ENCODE data around the gene FBXL17.

The FBXL17 gene

DNA sequence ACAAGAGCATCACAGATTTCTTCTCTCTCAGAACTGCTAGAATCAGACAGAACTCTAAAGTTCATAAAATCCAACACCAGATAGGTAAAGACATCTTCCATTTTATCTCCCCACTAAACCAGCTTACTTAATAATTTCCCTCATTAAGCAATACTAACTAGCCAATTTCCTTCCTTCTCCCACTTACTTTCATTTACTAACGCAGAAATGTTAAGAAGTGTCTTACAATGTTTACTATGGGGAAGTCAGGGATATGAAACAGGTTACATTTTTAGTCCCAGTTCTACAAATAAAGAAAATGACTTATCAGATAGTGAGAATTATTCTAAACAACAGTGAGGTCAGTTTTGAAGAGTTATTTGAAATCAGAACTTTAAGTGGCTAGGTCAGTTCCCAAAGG is 236.5 kb downstream of the FBXL17 start:
- DNase-seq = no peak

DNA sequence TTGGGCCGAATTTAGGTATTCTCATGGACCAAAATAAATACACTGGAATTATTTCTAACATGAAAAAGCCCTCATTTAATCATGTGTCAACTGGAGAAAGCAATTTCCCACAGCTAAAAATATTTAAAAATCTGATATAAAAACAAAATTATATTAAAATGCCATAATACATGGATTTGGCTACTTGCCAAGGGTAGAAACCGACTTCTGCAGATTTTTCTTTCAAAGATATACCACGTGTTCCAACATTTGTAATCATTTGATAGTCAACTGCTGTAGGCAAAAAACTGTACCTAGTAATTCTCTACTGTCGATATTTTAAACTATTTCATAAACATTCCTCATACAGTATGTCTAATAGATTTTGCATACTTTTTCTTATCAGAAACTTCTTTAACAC is 237.6 kb downstream of the FBXL17 start:
- no peak for DNase-seq

DNA sequence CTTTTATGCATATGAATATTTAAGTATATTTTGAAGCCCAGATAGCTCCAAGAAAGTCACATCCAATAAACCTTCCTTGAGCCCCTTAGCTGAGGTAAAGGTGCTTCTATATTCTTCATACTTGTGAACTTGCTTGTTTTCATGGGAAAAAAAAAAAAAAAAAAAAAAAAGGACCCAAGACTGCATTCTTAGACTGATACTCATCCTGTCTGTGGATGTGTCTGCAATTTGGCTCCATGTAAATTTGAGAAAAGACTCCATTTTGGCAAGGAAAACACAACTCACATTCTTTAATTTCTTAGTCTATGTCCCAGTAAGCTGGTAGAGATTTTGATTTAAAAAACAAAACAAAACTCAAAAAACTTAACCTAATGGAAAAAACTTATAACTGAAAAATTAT is 238.3 kb downstream of the FBXL17 start:
- DNase-seq = no peak

DNA sequence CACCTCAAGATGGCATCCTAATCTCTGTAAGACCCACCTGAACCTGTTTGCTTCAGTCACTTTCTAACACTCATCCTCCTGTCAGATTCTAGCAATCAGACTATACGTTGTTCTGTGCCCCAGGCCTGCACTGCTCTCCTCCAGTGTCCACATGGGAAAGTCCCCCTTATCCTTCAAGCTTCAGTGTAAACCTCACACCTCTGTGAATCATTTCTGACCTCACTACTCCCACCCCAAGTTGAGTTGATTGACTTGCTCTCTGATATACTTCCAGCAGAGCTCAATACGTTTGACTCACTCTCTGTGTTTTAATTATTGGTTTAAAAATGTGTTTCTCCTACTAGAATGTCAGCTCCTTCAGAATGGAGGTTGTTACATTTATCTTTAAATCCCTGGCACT is 240.2 kb downstream of the FBXL17 start:
- peak; percentile 1 for DNase-seq

DNA sequence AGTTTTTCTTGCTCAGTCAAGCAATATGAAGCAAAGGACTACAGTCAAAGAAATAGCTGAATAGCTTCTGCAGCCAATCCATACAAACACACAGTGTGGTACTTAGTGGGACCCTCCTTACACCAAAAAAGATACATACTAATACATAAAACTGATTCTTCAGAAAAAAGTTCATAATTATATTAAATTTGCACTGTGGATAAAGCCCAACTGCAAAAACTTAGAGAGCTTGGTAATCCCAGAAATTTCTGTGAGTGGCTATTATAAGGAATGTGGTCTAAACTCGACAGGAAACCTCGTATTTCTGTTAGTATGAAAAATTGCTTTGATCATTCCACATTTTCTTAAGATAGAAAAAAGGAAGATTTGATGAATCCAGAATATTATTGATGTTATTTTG is 245.4 kb downstream of the FBXL17 start:
- no peak for DNase-seq

DNA sequence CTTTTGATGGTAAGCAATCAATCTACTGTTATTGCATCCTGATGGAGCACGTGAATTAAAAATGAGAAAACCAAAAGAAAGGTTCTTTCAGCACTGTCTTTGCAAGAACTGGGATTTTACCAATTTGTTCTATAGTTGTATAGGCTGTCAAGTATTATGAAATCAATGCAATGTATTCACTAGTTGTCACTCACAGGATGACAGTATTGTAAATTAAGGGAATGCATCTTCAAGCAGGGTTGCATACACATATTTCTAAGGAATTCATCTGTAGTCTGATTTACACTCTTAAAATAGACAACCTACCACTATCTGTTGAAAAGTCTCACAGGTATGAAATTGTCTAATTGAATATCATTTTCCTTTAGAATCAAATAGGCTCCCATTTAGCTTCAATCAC is 252.8 kb downstream of the FBXL17 start:
- DNase-seq = no peak

DNA sequence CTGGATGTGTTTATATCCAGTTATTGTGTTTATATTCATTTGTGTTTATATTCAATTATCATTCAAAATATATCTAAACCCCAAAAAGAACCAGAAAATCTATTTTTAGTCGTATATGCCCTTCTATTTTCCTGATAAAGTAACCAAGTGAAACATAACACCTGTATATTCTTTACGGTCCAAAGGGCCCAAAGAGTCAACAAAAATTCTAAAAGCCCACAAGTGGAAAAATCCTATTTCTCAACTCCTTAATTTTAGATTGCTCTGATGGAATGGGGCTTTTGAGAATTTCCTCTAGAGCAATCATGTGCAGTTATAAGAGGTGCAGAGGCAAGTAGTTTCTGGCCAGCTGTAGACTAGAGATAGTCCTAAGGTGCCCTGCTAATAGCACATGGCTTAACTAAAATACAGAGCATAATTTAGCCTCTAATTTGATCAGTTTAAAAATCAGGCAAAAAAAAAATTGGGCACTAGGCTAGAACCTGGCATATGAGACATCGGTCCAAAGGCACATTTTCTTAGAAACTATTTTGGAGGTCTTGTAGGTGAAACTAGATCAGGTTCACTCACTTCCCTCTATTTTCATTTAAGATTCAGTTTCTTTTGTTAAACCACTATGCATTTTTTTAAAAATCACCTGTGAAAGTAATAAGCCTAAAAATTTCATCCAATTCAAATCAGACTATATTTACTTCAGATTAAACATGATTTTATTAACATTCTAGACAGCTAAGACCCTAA is 256.0 kb downstream of the FBXL17 start:
- DNase-seq = no peak

DNA sequence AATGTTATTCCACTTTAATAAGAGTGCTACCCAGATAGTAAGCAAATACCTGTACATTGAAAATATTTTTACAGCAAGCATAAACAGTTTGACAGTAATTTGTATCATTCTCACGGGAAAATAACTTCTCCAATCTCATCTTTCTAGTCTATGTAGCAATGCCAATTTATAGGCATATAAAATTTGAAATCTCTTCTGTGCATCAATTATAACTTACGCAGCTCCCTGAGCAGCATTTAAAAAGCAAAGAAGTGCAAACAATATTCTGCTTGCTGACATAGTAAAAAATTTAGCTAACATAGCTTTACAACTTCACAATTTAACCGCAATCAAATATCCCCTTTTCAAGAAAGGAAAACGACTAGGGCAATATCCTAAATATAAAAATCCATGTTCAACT is 257.3 kb downstream of the FBXL17 start:
- DNase-seq = no peak

DNA sequence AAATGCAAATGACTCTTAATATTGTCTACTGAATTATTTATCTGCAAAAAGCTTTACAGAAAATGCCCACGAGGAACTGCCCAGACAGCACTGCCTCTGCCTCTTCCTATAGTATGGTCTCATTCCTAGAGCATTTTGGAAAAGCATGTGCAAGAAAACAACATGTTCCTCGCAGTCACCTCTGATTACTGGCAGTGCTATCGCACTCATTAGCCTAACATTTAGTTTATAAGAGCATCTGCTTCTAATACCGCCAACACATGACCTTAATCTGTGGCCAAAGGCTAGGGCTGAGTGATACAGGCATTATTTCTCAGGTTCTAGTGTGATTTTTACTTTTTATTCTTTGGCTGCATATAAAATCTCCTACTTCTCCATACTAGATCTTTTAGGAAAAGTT is 259.2 kb downstream of the FBXL17 start:
- DNase-seq = no peak

DNA sequence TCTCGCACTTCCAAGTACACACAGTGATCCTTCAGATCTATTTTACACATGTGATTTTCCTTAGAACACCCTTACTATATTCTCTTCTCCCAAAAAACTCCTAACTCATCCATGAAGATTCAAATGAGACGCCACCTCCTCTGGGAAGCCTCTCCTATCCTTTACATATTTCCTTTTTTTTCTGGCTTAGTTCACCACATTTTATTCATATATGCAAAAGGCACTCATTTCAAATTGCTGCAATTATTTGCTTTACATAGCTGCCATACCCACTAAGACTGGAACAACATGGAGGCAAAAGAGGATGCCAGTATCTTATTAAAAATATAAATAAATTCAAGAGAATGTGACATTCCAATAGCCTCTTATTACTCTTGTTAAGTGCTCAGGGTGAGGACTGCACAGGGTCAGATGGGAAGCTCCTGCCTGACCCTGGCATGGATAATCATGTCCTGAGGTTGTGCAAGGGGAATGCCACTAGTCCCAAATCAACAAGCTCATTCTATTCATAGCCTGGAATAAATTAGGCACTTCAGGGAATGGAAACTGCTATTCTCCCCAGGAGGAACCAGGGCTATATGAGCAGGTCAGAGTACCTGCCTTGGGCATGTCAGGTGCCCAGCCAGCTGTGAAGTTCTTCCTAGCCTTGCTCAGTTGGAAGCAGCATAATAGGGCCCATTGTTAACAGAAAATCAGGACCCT is 262.9 kb downstream of the FBXL17 start:
- no peak for DNase-seq

DNA sequence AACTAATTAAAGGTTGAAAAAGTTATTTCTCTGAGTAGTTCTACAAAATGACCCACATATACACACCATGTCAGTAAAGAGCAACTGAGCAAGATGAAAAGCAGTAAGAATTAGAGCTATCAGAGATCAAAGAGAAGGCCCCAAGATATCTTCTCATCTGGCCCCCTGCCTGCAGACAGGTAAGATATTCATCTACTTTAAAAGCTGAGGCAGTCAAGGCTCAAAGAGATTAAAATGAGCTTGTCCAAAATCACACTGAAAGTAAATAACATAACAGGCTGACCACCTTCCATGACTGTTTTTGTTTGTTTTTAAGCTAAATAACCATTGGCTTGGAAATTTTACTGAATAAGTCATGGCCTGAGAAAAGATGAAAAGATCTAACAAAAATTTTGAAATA is 266.2 kb downstream of the FBXL17 start:
- DNase-seq = no peak

DNA sequence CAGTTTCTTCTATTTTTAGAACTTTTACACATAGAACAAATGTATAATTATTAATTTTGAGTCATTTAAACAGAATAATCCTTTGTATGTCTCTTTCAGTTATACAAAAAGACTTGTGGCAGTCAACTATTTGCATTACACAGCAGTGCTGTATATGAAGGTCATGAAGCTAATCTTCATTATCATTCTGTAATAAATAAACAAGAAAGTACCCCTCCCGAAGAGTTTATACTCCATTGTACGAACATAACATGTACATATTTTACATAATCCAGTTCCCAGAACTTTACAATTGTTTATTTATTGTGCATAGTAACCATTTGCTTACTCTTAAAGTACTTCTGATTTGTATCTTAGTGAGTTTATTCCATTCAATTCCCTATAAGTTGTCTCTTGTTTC is 267.9 kb downstream of the FBXL17 start:
- no peak for DNase-seq

DNA sequence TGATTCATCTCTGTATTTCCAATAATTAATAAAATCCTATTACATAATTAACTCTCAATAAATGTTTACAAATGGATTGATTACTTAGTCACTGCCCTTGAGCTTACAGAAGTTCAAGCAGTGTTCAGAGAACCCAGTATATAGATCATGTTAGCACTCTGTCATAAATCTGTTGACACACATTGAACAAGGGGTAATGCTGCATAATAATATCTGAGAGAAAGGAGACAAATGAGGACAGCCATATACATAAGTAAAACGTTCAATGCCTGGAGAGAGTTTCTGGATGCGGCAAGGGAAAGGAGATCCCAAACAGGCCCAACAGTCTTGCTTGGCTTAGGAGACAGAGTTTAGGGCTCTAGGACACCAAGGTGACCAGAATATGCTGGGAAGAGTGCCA is 270.2 kb downstream of the FBXL17 start:
- no peak for DNase-seq

DNA sequence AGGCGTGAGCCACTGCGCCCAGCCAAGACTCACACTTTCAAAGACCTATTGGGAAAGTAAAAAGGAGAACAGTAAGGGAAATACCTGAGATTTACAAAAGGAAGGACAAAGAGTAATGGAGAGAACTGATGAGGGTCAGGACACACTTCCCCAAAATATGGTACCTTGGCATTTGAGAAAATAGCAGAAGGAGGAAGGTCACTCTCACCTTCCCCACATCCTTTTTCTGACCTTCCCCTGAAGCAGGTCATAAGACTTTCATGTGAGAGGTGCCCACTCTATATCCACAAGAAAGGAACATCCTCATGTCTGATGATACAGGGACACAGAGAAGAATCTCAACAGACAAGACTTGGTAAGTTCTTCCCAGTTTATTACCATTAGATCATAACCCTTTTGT is 272.8 kb downstream of the FBXL17 start:
- no peak for DNase-seq

DNA sequence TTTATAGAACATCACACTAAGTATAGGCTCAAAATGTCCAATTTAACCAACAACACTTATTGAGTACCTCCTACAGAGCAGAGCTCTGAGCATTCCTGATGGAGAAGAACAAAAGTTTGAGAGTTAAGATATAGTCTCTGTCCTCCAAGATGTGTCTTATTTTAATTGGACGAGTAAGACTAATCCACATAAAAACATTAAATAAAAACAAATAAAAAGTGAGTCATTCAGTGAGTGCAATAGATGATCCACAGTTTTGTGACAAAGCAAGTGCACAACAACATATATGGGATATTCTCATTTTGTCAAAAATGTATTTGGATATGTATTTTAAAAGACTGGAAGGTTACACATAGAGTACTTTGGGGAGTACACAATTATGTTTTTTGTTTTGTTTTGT is 277.4 kb downstream of the FBXL17 start:
- DNase-seq = no peak

DNA sequence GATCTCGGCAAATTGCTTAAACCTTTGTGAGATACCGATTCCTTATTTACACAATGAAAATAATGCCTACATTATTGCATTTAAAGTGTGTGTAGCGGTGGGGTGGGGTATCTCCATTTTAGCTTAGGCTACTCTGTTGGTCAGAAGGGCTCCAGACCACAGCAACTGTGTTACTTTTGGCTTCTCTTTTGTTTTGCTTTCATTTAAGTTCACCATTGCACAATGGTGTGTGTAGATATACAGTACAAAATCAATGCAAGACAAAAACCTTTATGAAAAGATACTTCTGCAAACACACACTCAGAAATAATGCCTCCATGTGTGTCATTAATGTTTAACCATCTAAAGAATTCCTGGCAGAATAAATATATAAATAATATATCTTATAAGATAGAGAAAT is 279.4 kb downstream of the FBXL17 start:
- DNase-seq = no peak

DNA sequence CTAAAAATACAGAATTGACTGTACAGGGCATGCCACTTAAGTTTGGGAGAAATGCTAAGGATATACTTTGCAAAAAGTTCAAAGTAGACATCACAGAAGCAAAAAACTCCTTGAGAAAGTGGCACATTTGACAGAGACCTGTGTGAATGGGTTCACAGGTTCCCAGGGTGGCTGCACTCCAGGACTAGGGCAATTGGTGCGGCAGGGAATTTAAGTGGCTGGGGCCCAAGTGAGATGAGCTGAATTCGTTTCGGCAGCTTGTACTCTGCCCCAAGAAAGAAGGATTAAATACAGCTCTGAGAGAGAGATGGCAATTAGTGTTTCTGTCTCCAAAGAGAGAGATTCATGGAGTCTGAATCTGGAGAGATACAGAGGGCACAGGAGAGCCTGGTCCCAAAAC is 280.1 kb downstream of the FBXL17 start:
- DNase-seq = no peak

DNA sequence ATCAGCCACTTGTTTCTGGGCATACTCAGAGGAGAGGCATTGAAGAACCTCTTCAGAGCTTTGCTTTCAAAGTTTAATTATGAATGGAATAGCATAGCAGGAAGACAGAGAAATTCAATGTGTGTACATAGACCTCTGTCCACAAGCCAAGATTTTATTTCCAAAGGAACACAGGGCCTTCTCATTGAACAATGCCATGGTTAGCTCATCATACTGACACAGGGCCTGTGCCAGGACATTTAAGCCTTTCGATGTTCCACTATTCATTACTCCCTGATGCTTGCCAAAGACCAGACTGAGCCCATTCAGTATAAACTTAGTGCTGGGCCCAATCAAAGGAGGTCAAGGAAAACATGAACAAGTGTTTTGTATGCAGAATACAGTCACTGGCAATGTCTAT is 280.8 kb downstream of the FBXL17 start:
- no peak for DNase-seq

DNA sequence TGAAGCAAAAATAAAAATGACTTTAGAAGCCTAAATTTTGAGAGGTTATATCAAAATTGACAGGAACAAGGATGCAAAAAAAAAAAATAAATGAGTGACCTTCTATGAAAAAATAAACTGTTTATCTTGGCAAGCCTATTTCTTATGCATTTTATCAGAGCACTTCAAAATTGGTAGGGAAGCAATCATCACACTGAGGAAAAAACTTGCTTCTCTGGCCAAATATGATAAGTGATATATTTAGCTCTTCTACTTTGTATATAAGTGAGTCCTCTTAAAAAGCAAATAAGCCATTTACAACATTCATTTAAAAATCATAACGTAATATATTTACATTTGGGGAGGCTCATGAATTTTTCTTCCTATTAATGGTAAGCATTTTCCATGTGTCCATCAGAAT is 287.1 kb downstream of the FBXL17 start:
- DNase-seq = no peak

DNA sequence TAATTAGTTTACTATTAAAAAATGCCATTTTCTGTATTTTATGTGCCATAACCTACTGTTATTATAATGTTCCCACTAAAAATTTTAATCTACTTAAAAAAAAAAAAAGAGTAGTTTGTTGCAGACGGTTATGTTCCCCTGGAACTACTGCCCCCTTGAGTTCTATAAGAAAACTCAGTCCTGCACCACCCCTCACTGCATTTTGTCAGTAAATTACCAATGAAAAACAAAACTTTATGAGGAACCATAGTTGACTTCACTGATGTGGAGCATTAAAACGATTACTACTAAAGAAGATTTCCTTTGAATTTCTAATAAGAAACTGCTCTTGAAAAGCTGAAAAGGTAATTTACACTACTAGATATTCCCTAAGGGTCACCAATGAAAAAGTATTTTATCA is 288.7 kb downstream of the FBXL17 start:
- DNase-seq = no peak

DNA sequence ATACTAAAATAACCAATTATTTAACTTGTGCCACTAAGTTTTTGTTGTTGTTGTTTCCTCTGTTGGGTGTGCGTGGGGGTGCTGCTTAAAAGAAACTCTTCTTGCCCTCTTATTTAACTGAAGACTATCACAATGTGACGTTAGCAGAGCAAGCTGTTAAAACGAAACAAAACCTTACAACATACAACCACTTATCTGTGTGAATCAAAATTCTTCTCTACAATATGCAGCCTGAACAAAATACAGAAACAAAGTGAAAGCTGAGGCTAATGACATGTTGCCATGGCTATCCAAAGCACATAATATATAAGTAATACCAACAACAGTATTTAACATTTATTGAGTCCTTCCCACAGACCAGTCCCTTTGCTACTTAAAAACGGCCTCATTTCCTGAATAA is 291.0 kb downstream of the FBXL17 start:
- no peak for DNase-seq

DNA sequence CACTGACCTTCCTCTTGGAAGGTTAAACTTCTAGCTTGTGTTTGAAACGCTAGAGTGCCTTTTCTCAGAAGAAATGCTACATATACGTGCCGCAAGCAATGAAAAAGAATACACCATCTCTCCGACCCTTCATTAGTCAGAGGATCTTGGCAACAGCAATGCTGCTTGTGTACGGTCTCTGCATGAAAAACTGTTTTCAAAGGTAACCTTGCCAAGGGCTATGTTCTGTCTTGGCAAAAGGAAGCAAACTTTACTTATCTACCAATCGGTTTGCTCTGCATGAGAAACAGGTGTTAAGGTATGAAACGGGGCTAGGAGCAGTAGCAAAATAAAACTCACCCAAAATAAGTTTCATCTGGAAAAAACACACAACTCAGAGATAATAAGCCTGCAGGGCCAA is 297.8 kb downstream of the FBXL17 start:
- DNase-seq = no peak

DNA sequence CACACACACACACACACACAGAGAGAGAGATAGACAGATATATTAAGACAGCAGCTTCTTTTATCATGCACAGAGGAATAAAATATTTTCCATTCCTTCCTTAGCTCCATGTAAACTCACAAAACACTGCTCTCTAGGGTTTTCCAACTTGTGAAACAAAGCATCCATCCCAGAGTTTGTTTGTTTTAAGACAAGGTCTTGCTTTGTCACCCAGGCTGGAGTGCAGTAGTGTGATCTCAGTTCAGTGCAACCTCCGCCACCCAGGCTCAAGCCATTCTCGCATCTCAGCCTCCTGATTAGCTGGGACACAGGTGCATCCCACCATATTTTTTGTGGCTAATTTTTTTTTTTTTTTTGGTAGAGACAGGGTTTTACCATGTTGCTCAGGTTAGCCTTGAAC is 298.7 kb downstream of the FBXL17 start:
- no peak for DNase-seq

DNA sequence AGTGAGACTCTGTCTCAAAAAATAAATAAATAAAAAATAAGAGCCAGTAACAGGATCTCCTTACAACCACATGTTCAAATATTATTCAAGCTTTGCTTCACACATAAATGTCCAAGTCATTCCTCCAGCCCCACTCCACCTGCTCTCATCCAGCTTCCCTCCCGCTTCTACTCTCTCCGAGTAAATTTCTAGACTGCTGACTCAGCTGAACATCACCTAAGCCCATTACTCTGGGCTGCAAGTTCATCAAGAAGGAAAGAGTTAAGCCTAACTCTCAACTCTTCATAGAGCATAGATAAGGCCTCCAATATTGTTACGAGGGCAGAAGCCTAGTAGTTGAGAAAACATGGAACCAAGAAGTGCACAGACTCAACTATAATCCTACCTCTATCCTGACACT is 300.2 kb downstream of the FBXL17 start:
- DNase-seq = no peak

DNA sequence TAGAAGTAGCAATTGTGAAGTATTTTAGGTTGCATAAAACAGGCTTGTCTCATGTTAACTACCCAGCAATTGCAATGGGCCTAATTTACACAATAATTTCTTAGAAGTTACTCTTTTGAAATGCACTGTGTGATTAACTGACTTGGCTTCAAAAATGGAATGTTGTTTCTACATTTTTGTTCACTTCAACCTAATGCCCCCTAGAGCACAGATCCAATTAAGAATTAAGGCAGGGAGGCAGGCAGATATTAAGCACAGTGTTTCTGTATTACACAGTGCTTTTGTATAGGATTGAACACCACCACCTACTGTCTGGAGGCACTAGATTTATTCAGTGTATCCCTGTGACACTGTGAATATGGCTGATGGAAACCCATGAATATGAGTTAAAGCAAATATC is 302.1 kb downstream of the FBXL17 start:
- DNase-seq = no peak

Measured in NK-92 treated with Interleukin-12 subunit alpha and Interleukin-12 subunit beta, amount 100 ng/mL, for 24 hours (cell line).